DOHH2 (cell line): Measurements from ENCODE around the gene CDH4.

Source experiments
- H3F3A ChIP-seq: fragments of 200-600 bp; sonication (generic), shearing (Covaris generic); 2 replicates; pipeline ENCODE4 v1.6.0; 2016; ENCODE audit warnings: antibody characterized with exemption, mild to moderate bottlenecking; ENCODE audit not compliant: control insufficient read depth, insufficient read depth
- H3K27ac ChIP-seq: fragments of 200-600 bp; sonication (generic); 2 replicates; pipeline ENCODE4 v1.5.1; 2014; ENCODE audit warnings: low read depth, mild to moderate bottlenecking, low read length, moderate library complexity
- H3K27me3 ChIP-seq: fragments of 200-600 bp; sonication (generic); 2 replicates; pipeline ENCODE4 v1.6.1; 2014; ENCODE audit warnings: mild to moderate bottlenecking, low read length, mixed read lengths; ENCODE audit not compliant: control insufficient read depth
- H3K36me3 ChIP-seq: fragments of 200-600 bp; sonication (generic); 2 replicates; pipeline ENCODE4 v1.6.1; 2014; ENCODE audit warnings: mild to moderate bottlenecking, low read length, moderate library complexity, mixed read lengths; ENCODE audit not compliant: control insufficient read depth
- H3K4me1 ChIP-seq: fragments of 200-600 bp; sonication (generic); 2 replicates; pipeline ENCODE4 v1.6.1; 2014; ENCODE audit warnings: mild to moderate bottlenecking, low read length, mixed read lengths; ENCODE audit not compliant: control insufficient read depth
- H3K4me2 ChIP-seq: fragments of 200-600 bp; sonication (generic); 2 replicates; pipeline ENCODE4 v1.6.0; 2014; ENCODE audit warnings: mild to moderate bottlenecking, low read length, moderate library complexity
- H3K4me3 ChIP-seq: fragments of 200-600 bp; sonication (generic); 2 replicates; pipeline ENCODE4 v1.5.1; 2014; ENCODE audit warnings: mild to moderate bottlenecking, low read length, mixed read lengths
- H3K79me2 ChIP-seq: fragments of 200-600 bp; sonication (generic); 2 replicates; pipeline ENCODE4 v1.6.1; 2014; ENCODE audit warnings: mild to moderate bottlenecking, low read length, mixed read lengths; ENCODE audit not compliant: control insufficient read depth
- H3K9me2 ChIP-seq: fragments of 200-600 bp; sonication (generic); replicated peaks from 2 replicates; pipeline ENCODE4 v1.6.1; 2014; ENCODE audit warnings: mild to moderate bottlenecking, low read length, mixed read lengths; ENCODE audit not compliant: control insufficient read depth
- H3K9me3 ChIP-seq: fragments of 200-600 bp; sonication (generic); 2 replicates; pipeline ENCODE4 v1.6.1; 2014; ENCODE audit warnings: antibody characterized with exemption, low read length, mixed read lengths; ENCODE audit not compliant: control insufficient read depth, insufficient read depth
- H4K20me1 ChIP-seq: fragments of 200-600 bp; sonication (generic); 2 replicates; pipeline ENCODE4 v1.6.0; 2014; ENCODE audit warnings: low read depth, mild to moderate bottlenecking, antibody characterized with exemption, low read length, moderate library complexity; ENCODE audit not compliant: control insufficient read depth, insufficient read depth
- EZH2phosphoT487 ChIP-seq: fragments of 200-600 bp; sonication (generic); IDR thresholded peaks from 2 replicates; pipeline ENCODE4 v1.6.1; 2017; ENCODE audit warnings: borderline replicate concordance, mild to moderate bottlenecking, antibody characterized with exemption, low read length, moderate library complexity, mixed read lengths
- TF ChIP-seq, protein P1 (sequence below): fragments of 200-600 bp; sonication (generic); IDR thresholded peaks from one replicate; pipeline ENCODE4 v1.5.1; 2014; ENCODE audit warnings: antibody characterized with exemption, mild to moderate bottlenecking, low read depth, low read length; ENCODE audit not compliant: poor library complexity, severe bottlenecking

CDH4 gene

DNA sequence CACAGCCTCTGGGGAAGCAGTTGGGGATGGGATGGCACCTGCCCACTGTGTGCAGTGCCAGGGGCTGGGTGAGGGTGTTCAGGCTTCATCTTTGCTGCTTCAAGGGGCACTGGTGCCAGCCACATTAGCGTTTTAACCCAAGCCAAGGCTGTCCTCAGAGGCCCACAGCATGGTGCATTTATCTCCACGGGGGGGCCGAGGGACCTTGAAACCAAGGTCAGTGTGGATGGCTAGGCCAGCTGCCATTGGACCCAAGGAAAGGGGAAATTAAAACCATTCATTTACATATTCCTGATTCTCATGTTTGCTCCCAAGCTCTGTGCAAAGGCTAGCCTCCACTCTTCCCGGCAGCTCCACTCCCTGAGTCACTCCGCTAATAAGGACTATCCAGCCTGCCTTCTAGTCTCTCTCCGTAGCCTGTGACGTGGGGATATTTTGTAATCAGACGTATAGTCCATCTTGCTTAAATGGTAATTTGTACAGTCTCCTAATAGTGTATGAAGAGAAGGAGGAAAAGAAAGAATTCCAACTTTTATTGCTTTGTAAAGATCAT, 197.1 kb downstream of the CDH4 start:
- Histone ChIP-seq H3K4me3 (no peak overlapping the region), H4K20me1 (no peaks in the 10 kb centered on the region), H3K4me1 (no peaks in the 10 kb centered on the region), H3K9me3 (no peaks in the 10 kb centered on the region), H3K27ac (no peak overlapping the region), H3K27me3 (no peaks in the 10 kb centered on the region), H3K36me3 (no peaks in the 10 kb centered on the region), H3K9me2 (no peaks in the 10 kb centered on the region), H3K4me2 (no peak overlapping the region), H3K79me2 (no peaks in the 10 kb centered on the region), H3F3A (no peaks in the 10 kb centered on the region)
- no peak for TF ChIP-seq EZH2phosphoT487
- TF ChIP-seq, protein P1, sequence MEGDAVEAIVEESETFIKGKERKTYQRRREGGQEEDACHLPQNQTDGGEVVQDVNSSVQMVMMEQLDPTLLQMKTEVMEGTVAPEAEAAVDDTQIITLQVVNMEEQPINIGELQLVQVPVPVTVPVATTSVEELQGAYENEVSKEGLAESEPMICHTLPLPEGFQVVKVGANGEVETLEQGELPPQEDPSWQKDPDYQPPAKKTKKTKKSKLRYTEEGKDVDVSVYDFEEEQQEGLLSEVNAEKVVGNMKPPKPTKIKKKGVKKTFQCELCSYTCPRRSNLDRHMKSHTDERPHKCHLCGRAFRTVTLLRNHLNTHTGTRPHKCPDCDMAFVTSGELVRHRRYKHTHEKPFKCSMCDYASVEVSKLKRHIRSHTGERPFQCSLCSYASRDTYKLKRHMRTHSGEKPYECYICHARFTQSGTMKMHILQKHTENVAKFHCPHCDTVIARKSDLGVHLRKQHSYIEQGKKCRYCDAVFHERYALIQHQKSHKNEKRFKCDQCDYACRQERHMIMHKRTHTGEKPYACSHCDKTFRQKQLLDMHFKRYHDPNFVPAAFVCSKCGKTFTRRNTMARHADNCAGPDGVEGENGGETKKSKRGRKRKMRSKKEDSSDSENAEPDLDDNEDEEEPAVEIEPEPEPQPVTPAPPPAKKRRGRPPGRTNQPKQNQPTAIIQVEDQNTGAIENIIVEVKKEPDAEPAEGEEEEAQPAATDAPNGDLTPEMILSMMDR = no peak

DNA sequence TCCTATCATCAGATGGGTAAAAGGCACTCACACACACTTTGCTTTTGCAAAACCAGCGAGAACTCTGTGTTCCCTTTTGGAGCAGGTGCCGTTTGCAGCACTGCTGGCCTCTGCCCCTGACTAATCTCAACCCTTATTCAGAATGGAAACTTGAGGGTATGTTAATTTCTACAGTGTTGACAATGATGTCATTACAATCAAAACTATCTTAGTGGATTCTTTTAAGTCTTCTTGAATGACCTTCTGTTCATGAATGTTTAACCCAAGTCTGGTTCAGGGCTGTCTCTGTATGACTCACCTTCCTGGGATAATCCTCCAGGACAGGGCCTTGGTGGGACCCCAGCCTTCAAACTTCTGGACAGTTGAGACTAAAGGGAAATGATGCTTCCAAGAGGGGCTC, 197.9 kb downstream of the CDH4 start:
- Histone ChIP-seq H3K36me3 (no peaks in the 10 kb centered on the region), H3K79me2 (no peaks in the 10 kb centered on the region), H3K27ac (no peak overlapping the region), H3K4me1 (no peaks in the 10 kb centered on the region), H4K20me1 (no peaks in the 10 kb centered on the region), H3K9me2 (no peaks in the 10 kb centered on the region), H3K4me2 (no peak overlapping the region), H3F3A (no peaks in the 10 kb centered on the region), H3K4me3 (no peak overlapping the region), H3K9me3 (no peaks in the 10 kb centered on the region), H3K27me3 (no peaks in the 10 kb centered on the region)
- TF ChIP-seq, protein P1 = no peak
- TF ChIP-seq EZH2phosphoT487 = no peak

DNA sequence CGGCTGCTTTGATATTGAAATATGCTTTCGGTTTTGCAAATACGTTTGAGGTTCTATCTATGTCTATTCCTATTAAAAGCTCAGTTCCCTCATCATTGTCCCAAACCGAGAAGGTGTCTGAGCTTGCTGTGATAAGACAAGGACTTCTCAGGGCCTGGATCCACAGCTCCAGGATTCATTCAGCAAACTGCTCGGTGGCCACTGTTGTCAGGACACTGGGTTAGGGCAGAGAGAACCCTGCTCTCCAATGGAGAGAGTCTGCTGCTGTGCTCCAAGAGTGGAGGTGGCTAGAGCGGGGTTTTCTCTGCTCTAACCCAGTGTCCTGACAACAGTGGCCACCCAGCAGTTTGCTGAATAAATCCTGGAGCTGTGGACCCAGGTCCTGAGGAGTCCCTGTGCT, 198.5 kb downstream of the CDH4 start:
- Histone ChIP-seq H3K79me2 (no peaks in the 10 kb centered on the region), H3K4me3 (no peak overlapping the region), H3K4me2 (no peak overlapping the region), H4K20me1 (no peaks in the 10 kb centered on the region), H3K27me3 (no peaks in the 10 kb centered on the region), H3K27ac (no peak overlapping the region), H3K36me3 (no peaks in the 10 kb centered on the region), H3K4me1 (no peaks in the 10 kb centered on the region), H3K9me3 (no peaks in the 10 kb centered on the region), H3K9me2 (no peaks in the 10 kb centered on the region), H3F3A (no peaks in the 10 kb centered on the region)
- TF ChIP-seq EZH2phosphoT487 = no peak
- TF ChIP-seq, protein P1 = no peak
